H1 (cell line): ENCODE results near the gene NLRP3. TPM values are rescaled to one million over a fixed set of nuclear protein-coding genes. Genes with fewer than 3 reads are reported as not detected.

ENCODE experiments used
- CTCF ChIA-PET: fragments of 300-600 bp; sonication (Branson Sonifier 250); formaldehyde crosslinking; loops from one replicate; lab custom pipeline; 2021; ENCODE audit not compliant: partially characterized antibody; lab: Charles Lee
- POLR2A ChIA-PET: fragments of 300-600 bp; sonication (Branson Sonifier 250); formaldehyde crosslinking; loops from one replicate; lab custom pipeline; 2021; ENCODE audit warnings: inconsistent platforms; ENCODE audit not compliant: partially characterized antibody; lab: Charles Lee
- DNase-seq, 2 experiments: peaks; one replicate each; pipeline versions ENCODE4 v3.0.0 to v3.0.0-alpha.2; 2010 to 2022; ENCODE audit warnings: low spot score in 2 of 2, low read depth in 1 of 2, mixed read lengths in 1 of 2
- FAIRE-seq: peaks from 2 replicates; lab custom pipeline; 2011; peaks lifted over from hg19 to GRCh38; lab: Jason Lieb, UNC
- H2AFZ ChIP-seq: 2 replicates; pipeline ENCODE4 v1.8.1; 2012; ENCODE audit warnings: low read length, inconsistent platforms
- H2AK5ac ChIP-seq: 2 replicates; pipeline ENCODE4 v1.6.1; 2013; ENCODE audit warnings: low read depth, low read length
- H2BK120ac ChIP-seq: replicated peaks from 2 replicates; pipeline ENCODE3; 2013; ENCODE audit warnings: low read depth, low read length, inconsistent platforms
- H2BK12ac ChIP-seq: 2 replicates; pipeline ENCODE4 v1.6.1; 2013; ENCODE audit warnings: low read depth, low read length
- H2BK15ac ChIP-seq: 2 replicates; pipeline ENCODE4 v1.6.1; 2013; ENCODE audit warnings: low read length
- H2BK20ac ChIP-seq: 2 replicates; pipeline ENCODE4 v1.6.1; 2013; ENCODE audit warnings: low read length
- H2BK5ac ChIP-seq: 2 replicates; pipeline ENCODE4 v1.6.1; 2013; ENCODE audit warnings: low read depth, low read length
- H3K14ac ChIP-seq: 2 replicates; pipeline ENCODE4 v1.6.1; 2013; ENCODE audit warnings: inconsistent platforms; ENCODE audit not compliant: insufficient read length
- H3K18ac ChIP-seq: 2 replicates; pipeline ENCODE4 v1.6.1; 2013; ENCODE audit warnings: low read length; ENCODE audit errors: extremely low read depth
- H3K23ac ChIP-seq: 2 replicates; pipeline ENCODE4 v1.6.1; 2013; ENCODE audit warnings: inconsistent platforms; ENCODE audit not compliant: insufficient read length
- H3K23me2 ChIP-seq: 2 replicates; pipeline ENCODE4 v1.6.1; 2013; ENCODE audit warnings: low read depth, low read length
- H3K27ac ChIP-seq: 2 replicates; pipeline ENCODE4 v1.6.1; 2011; ENCODE audit warnings: low read depth, low read length, inconsistent platforms
- H3K27me3 ChIP-seq, 4 experiments: replicated peaks in 1 of 4; 1 replicate in 1 of 4; 2 replicates in 3 of 4; pipeline versions ENCODE4 v1.6.1 to v1.8.1; 2011 to 2013; ENCODE audit warnings: low read length in 3 of 4, mild to moderate bottlenecking in 3 of 4, inconsistent platforms in 2 of 4, mixed read lengths in 2 of 4, moderate library complexity in 1 of 4; ENCODE audit not compliant: control insufficient read depth in 3 of 4, insufficient read depth in 3 of 4; ENCODE audit errors: extremely low read depth in 1 of 4
- H3K36me3 ChIP-seq, 4 experiments: 2 replicates each; pipeline versions ENCODE4 v1.6.1 to v1.8.1; 2011 to 2013; ENCODE audit warnings: mild to moderate bottlenecking in 4 of 4, low read length in 3 of 4, moderate library complexity in 2 of 4, control low read depth in 1 of 4, inconsistent platforms in 1 of 4; ENCODE audit not compliant: insufficient read depth in 4 of 4, control insufficient read depth in 2 of 4
- H3K4ac ChIP-seq: replicated peaks from 2 replicates; pipeline ENCODE3; 2013; ENCODE audit warnings: low read length, low read depth, mixed read lengths, inconsistent platforms; ENCODE audit not compliant: insufficient read length
- H3K4me1 ChIP-seq, 4 experiments: replicated peaks in 1 of 4; 1 replicate in 1 of 4; 2 replicates in 3 of 4; pipeline versions ENCODE4 v1.6.1 to v1.8.1; 2011 to 2013; ENCODE audit warnings: low read length in 3 of 4, inconsistent platforms in 2 of 4, mixed read lengths in 1 of 4; ENCODE audit not compliant: insufficient read depth in 4 of 4, control insufficient read depth in 3 of 4
- H3K4me2 ChIP-seq, 2 experiments: 2 replicates each; pipeline versions ENCODE4 v1.6.1 to v1.8.1; 2011 to 2013; ENCODE audit warnings: low read depth in 2 of 2, low read length in 2 of 2, control low read depth in 1 of 2, inconsistent platforms in 1 of 2, mild to moderate bottlenecking in 1 of 2; ENCODE audit not compliant: insufficient read depth in 1 of 2
- H3K4me3 ChIP-seq, 4 experiments: fragments of 200-600, 300-600 bp in 1 of 4; sonication (generic), shearing (Covaris generic), sonication (Bioruptor Twin) in 1 of 4; 2 replicates each; pipeline versions ENCODE4 v1.5.1 to v1.8.1; 2011 to 2016; ENCODE audit warnings: low read length in 4 of 4, low read depth in 3 of 4, control low read depth in 2 of 4, inconsistent platforms in 2 of 4, mild to moderate bottlenecking in 2 of 4, mixed read lengths in 1 of 4, moderate library complexity in 1 of 4; ENCODE audit not compliant: insufficient read depth in 2 of 4; ENCODE audit errors: extremely low read depth in 1 of 4
- H3K56ac ChIP-seq: replicated peaks from 2 replicates; pipeline ENCODE3; 2013; ENCODE audit warnings: low read depth, mild to moderate bottlenecking, mixed read lengths, low read length, inconsistent platforms; ENCODE audit not compliant: insufficient read length
- H3K79me1 ChIP-seq: 2 replicates; pipeline ENCODE4 v1.6.1; 2013; ENCODE audit warnings: low read depth, low read length, control low read depth
- H3K79me2 ChIP-seq, 2 experiments: 2 replicates each; pipeline versions ENCODE4 v1.6.1 to v1.8.1; 2012 to 2013; ENCODE audit warnings: low read length in 2 of 2, mild to moderate bottlenecking in 2 of 2, inconsistent platforms in 1 of 2; ENCODE audit not compliant: insufficient read depth in 2 of 2, control insufficient read depth in 1 of 2
- H3K9ac ChIP-seq, 4 experiments: replicated peaks in 1 of 4; 1 replicate in 1 of 4; 2 replicates in 3 of 4; pipeline versions ENCODE4 v1.6.1 to v1.8.1; 2011 to 2013; ENCODE audit warnings: low read depth in 3 of 4, low read length in 3 of 4, control low read depth in 2 of 4, mild to moderate bottlenecking in 2 of 4, moderate library complexity in 2 of 4, inconsistent platforms in 1 of 4; ENCODE audit errors: extremely low read depth in 1 of 4
- H3K9me3 ChIP-seq, 2 experiments: 2 replicates each; pipeline versions ENCODE4 v1.6.1 to v1.8.1; 2012 to 2013; ENCODE audit warnings: mild to moderate bottlenecking in 2 of 2, moderate library complexity in 2 of 2, control low read depth in 1 of 2, inconsistent platforms in 1 of 2, low read depth in 1 of 2, low read length in 1 of 2, mixed read lengths in 1 of 2; ENCODE audit not compliant: insufficient read depth in 2 of 2
- H4K20me1 ChIP-seq, 2 experiments: replicated peaks in 1 of 2; 2 replicates each; pipeline versions ENCODE3 to v1.8.1; 2011 to 2013; ENCODE audit warnings: inconsistent platforms in 2 of 2, low read length in 2 of 2, mild to moderate bottlenecking in 1 of 2; ENCODE audit not compliant: insufficient read depth in 2 of 2, control insufficient read depth in 1 of 2
- H4K5ac ChIP-seq: 2 replicates; pipeline ENCODE4 v1.6.1; 2013; ENCODE audit warnings: low read length, low read depth, mixed read lengths, inconsistent platforms; ENCODE audit not compliant: insufficient read length
- H4K8ac ChIP-seq: 2 replicates; pipeline ENCODE4 v1.8.0; 2013; ENCODE audit warnings: mild to moderate bottlenecking, moderate library complexity, low read length, inconsistent platforms; ENCODE audit not compliant: insufficient read depth; ENCODE audit errors: extremely low read depth
- H4K91ac ChIP-seq: replicated peaks from 2 replicates; pipeline ENCODE3; 2013; ENCODE audit warnings: low read length, mixed read lengths, inconsistent platforms; ENCODE audit not compliant: insufficient read length
- ATF3 ChIP-seq: IDR thresholded peaks from 2 replicates; pipeline ENCODE4 v1.6.1; 2011; ENCODE audit warnings: low read depth, mild to moderate bottlenecking, low read length; ENCODE audit not compliant: insufficient read depth
- BACH1 ChIP-seq: IDR thresholded peaks from 2 replicates; pipeline ENCODE4 v1.6.1; 2012; ENCODE audit warnings: low read length, improper control_type of control experiment
- CBX5 ChIP-seq: fragments of 300-800, 300-1000 bp; sonication (generic); IDR thresholded peaks from 2 replicates; pipeline ENCODE4 v1.7.1; 2016; ENCODE audit warnings: antibody characterized with exemption, low read length, low read depth
- CBX8 ChIP-seq: fragments of 300-800, 300-1000 bp; sonication (generic); IDR thresholded peaks from 2 replicates; pipeline ENCODE4 v1.7.1; 2016; ENCODE audit warnings: low read depth, low read length, borderline replicate concordance
- EGR1 ChIP-seq: IDR thresholded peaks from 2 replicates; pipeline ENCODE4 v1.6.1; 2011; ENCODE audit warnings: low read depth, low read length, borderline replicate concordance
- EP300 ChIP-seq, 2 experiments: IDR thresholded peaks; 1 replicate in 1 of 2; 2 replicates in 1 of 2; pipeline ENCODE4 v1.6.1; 2011 to 2012; ENCODE audit warnings: low read depth in 2 of 2, low read length in 2 of 2, mild to moderate bottlenecking in 2 of 2, borderline replicate concordance in 1 of 2, inconsistent platforms in 1 of 2, moderate library complexity in 1 of 2
- JUND ChIP-seq: IDR thresholded peaks from 2 replicates; pipeline ENCODE4 v1.6.1; 2011; ENCODE audit warnings: mild to moderate bottlenecking, improper control_type of control experiment, low read length
- KDM5A ChIP-seq: fragments of 200-600 bp; IDR thresholded peaks from 2 replicates; pipeline ENCODE4 v1.7.1; 2012; ENCODE audit warnings: mild to moderate bottlenecking, low read length, inconsistent platforms, mixed read lengths
- NRF1 ChIP-seq: IDR thresholded peaks from 2 replicates; pipeline ENCODE4 v1.6.1; 2011; ENCODE audit warnings: mild to moderate bottlenecking, low read depth, low read length, improper control_type of control experiment
- PHF8 ChIP-seq: fragments of 200-600 bp; sonication (generic); conservative IDR thresholded peaks from 2 replicates; pipeline ENCODE4 v1.7.1; 2012; ENCODE audit warnings: low read depth, mild to moderate bottlenecking, inconsistent platforms, low read length, moderate library complexity
- ZNF274 ChIP-seq: IDR thresholded peaks from 2 replicates; pipeline ENCODE4 v1.7.0; 2012; ENCODE audit warnings: low read length, borderline replicate concordance; ENCODE audit errors: extremely low read depth
- WGBS, 2 experiments: shearing (Covaris generic) in 1 of 2; methylation state at CpG; one replicate each; pipeline versions ENCODE4 v1.1.6 to v1.1.7; 2013 to 2015; ENCODE audit warnings: low lambda C conversion rate in 2 of 2, mixed read lengths in 2 of 2, inconsistent platforms in 1 of 2, low coverage in 1 of 2, missing lambda C conversion rate in 1 of 2; ENCODE audit not compliant: insufficient replicate concordance in 2 of 2, insufficient coverage in 1 of 2, insufficient read length in 1 of 2; ENCODE audit errors: extremely low coverage in 1 of 2, missing lambda C conversion rate in 1 of 2; 5-methylcytosine and 5-hydroxymethylcytosine counted together
- polyA plus RNA-seq, 7 experiments: library from polyadenylated mRNA; depleted of rRNA in 3 of 7; stranded (reverse) in 5 of 7; unstranded in 2 of 7; fragments of >200 nt in 5 of 7; fragments of 200-250 nt in 2 of 7; gene quantifications; 1 replicate in 5 of 7; 2 replicates in 1 of 7; 4 replicates in 1 of 7; pipeline versions ENCODE4 v1.2.1 to v1.2.3, GENCODE V29; 2011 to 2013; ENCODE audit warnings: missing spikeins in 2 of 7, mixed read lengths in 2 of 7
- total RNA-seq: library from RNA; stranded (reverse); fragmentation: NEBNext Ultra II Directional; extraction: Animal tissue kit (Norgen Biotek cat#: 25700); gene quantifications from 2 replicates; pipeline ENCODE4 v1.2.1, GENCODE V29; 2021

Gene NLRP3
- total and polyA plus RNA-seq, 2 of the 8 experiments (the other 6 are each of a cell fraction or from before 2014, with no cell fraction given): 0.05 to 0.19 TPM

GRCh38 chr1:247456021-247456420 is 40.0 kb downstream of the NLRP3 start:
- no peak overlapping the region for H4K8ac ChIP-seq
- H3K4me3 ChIP-seq: no peak overlapping the region
- H2AK5ac ChIP-seq: no peak overlapping the region
- no peak overlapping the region for H4K91ac ChIP-seq
- 88% methylated on average over 4 of the region's 4 CpGs; no CpG with 5 or more reads in 1 of the 2 experiments for WGBS, 2 experiments
- TF ChIP-seq EGR1 (no peak), NRF1 (no peak), JUND (no peak), KDM5A (no peak), BACH1 (no peak), PHF8 (no peak), EP300 (IDR thresholded peaks at IDR 0.05; ENCODE audit: borderline replicate concordance in 1 of 2, low read depth in 2 of 2, low read length in 2 of 2) (no peak), ATF3 (no peak), CBX8 (no peak), CBX5 (no peak), ZNF274 (no peak)
- TF ChIP-seq, all 59 proteins: peak for 0
- Histone ChIP-seq H2AFZ (no peak overlapping the region), H3K27ac (no peak overlapping the region), H3K79me2 (no peaks in the 10 kb centered on the region), H2BK15ac (no peak overlapping the region), H3K4me1 (0 out of 7 replicates have a peak, but pooled peaks cover 0 to 3% (median 0%) of the 10 kb centered on the region in 4 experiments), H3K9me3 (no peaks in the 10 kb centered on the region), H3K14ac (no peak overlapping the region), H3K23me2 (peaks cover 3% of the 10 kb centered on the region; the same call in 1 of the 2 replicates), H3K36me3 (no peaks in the 10 kb centered on the region), H3K56ac (no peak overlapping the region), H3K9ac (no peak overlapping the region), H3K23ac (no peak overlapping the region), H3K4me2 (no peak overlapping the region), H3K79me1 (no peaks in the 10 kb centered on the region), H3K27me3 (no peaks in the 10 kb centered on the region), H2BK120ac (no peak overlapping the region), H2BK12ac (no peak overlapping the region), H2BK20ac (no peak overlapping the region), H3K18ac (no peak overlapping the region), H2BK5ac (no peak overlapping the region), H3K4ac (no peak overlapping the region), H4K5ac (no peak overlapping the region), H4K20me1 (peaks cover 0 to 2% of the 10 kb centered on the region in 2 experiments)
- ChIA-PET POLR2A (no interaction called here), CTCF (no interaction called here)
- FAIRE-seq: no peak
- DNase-seq: no peak
